ENCODE results near the gene PYDC2.

Gene PYDC2

DNA sequence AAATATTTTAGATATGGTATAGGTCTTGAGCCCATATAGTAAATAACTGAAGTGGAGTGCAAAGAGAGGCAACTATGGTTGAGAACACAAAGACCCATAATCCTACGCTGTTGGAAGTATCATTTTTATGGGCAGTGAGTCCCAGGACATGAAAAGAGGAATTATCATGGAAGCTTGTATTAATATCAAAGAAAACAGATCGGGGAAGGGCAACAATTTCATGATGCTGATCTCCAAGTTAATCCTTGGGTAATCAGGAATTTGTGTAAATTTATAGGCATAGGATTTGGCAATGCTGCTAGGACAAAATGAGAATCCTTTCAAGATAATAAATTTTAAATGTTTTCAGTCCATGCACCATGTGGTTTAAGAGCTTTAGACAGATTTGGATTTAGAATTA lies 40.2 kb upstream of the PYDC2 start:
- Histone ChIP-seq H3K36me3 (no peaks in the 10 kb centered on the region), H3K27me3 (no peaks in the 10 kb centered on the region), H3K9me3 (no peaks in the 10 kb centered on the region), H3K4me3 (no peak overlapping the region), H3K4me1 (no peaks in the 10 kb centered on the region), H3K27ac (no peak overlapping the region)
- no peak for TF ChIP-seq CTCF (IDR thresholded peaks at IDR 0.05)
- no peak for DNase-seq
- intact Hi-C loops (cut with DNase I; ENCODE audit: low total_unique reads) = no loop called here

GRCh38 chr3:191424881-191425280 lies 36.1 kb upstream of the PYDC2 start:
- Histone ChIP-seq H3K36me3 (no peaks in the 10 kb centered on the region), H3K9me3 (no peaks in the 10 kb centered on the region), H3K27ac (no peak overlapping the region), H3K27me3 (no peaks in the 10 kb centered on the region), H3K4me3 (no peak overlapping the region), H3K4me1 (no peaks in the 10 kb centered on the region)
- DNase-seq = no peak
- intact Hi-C loops (cut with DNase I; ENCODE audit: low total_unique reads) = no loop called here
- TF ChIP-seq CTCF (IDR thresholded peaks at IDR 0.05) = no peak

DNA sequence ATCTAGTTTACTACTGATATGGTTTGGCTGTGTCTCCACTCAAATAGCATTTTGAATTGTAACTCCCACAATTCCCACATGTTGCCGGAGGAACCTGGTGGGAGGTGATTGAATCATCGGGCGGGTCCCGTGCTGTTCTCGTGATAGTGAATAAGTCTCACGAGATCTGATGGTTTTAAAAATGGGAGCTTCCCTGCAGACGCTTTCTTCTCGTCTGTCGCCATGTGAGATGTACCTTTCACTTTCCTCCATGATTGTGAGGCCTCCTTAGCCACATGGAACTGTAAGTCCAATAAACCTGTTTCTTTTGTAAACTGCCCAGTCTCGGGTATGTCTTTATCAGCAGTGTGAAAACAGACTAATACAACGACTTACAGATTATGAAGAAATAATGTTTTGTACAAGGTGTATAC lies 35.6 kb upstream of the PYDC2 start:
- H3K27me3 ChIP-seq = no peaks in the 10 kb centered on the region
- H3K4me1 ChIP-seq = no peaks in the 10 kb centered on the region
- intact Hi-C loops (cut with DNase I; ENCODE audit: low total_unique reads) = no loop called here
- no peaks in the 10 kb centered on the region for H3K36me3 ChIP-seq
- DNase-seq = no peak
- H3K27ac ChIP-seq = no peak overlapping the region
- no peak for TF ChIP-seq CTCF (IDR thresholded peaks at IDR 0.05)
- no peak overlapping the region for H3K4me3 ChIP-seq
- H3K9me3 ChIP-seq = no peaks in the 10 kb centered on the region

- intact Hi-C loops (cut with DNase I; ENCODE audit: low total_unique reads) = no loop called here
Observed at GRCh38 chr3:191426311-191426710, 34.7 kb upstream of the PYDC2 start.

DNA sequence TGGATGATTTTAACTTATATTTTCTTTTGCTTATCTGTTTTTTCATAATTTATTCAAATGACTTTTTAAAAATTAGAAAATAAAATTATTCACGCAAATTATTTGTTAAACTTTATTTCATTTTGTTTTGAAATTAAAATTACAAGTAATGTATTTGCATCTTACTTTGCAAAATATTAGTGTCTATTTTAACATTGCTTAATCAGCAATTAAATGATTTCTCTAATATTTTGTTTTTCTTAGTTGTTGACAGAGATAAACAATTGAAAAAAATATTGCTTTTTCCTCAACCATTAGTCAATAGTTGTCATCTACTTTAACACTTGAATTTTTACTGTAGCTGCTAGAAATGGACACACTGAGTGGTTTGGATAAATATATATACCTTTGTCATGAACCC lies 32.8 kb upstream of the PYDC2 start:
- Histone ChIP-seq H3K4me1 (no peaks in the 10 kb centered on the region), H3K27me3 (no peaks in the 10 kb centered on the region), H3K4me3 (no peak overlapping the region), H3K27ac (no peak overlapping the region), H3K36me3 (no peaks in the 10 kb centered on the region), H3K9me3 (no peaks in the 10 kb centered on the region)
- intact Hi-C loops (cut with DNase I; ENCODE audit: low total_unique reads) = no loop called here
- DNase-seq = no peak
- TF ChIP-seq CTCF (IDR thresholded peaks at IDR 0.05) = no peak

More at GRCh38 chr3:191426311-191426710, 34.7 kb upstream of the PYDC2 start:
- no peak for TF ChIP-seq CTCF (IDR thresholded peaks at IDR 0.05)
- no peaks in the 10 kb centered on the region for H3K4me1 ChIP-seq
- H3K36me3 ChIP-seq = no peaks in the 10 kb centered on the region
- no peaks in the 10 kb centered on the region for H3K27me3 ChIP-seq
- DNase-seq = no peak
- H3K4me3 ChIP-seq = no peak overlapping the region
- H3K27ac ChIP-seq = no peak overlapping the region
- no peaks in the 10 kb centered on the region for H3K9me3 ChIP-seq

DNA sequence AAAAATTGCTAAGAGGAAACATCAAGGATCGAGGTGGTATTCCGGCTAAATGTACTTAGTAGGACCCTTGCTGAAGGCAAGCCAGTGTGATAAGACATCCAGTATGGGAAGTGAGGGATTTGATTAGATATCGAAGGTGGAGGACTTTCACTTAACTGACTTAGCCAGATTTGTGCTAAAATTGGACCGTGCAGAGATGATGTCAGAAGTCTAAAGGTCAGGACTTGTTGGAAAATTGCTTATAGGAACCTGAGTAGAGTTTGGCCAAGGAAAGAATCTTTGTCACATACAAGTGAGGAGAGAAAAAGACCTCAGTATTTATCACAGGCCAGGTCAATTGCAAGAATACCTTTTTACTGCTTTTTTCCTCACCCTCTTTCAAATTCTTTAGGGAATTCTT lies 30.9 kb upstream of the PYDC2 start:
- TF ChIP-seq CTCF (IDR thresholded peaks at IDR 0.05) = no peak

More for the DNA sequence above, 30.9 kb upstream of the PYDC2 start:
- no peak for DNase-seq
- no peak overlapping the region for H3K27ac ChIP-seq
- no peak overlapping the region for H3K4me3 ChIP-seq
- no peaks in the 10 kb centered on the region for H3K9me3 ChIP-seq
- intact Hi-C loops (cut with DNase I; ENCODE audit: low total_unique reads) = no loop called here
- no peaks in the 10 kb centered on the region for H3K36me3 ChIP-seq
- H3K27me3 ChIP-seq = no peaks in the 10 kb centered on the region
- H3K4me1 ChIP-seq = no peaks in the 10 kb centered on the region
